Measurements from ENCODE around the gene ACSM6. TPM values are rescaled to one million over a fixed set of nuclear protein-coding genes. Genes with fewer than 3 reads are reported as not detected.

The ACSM6 gene, protein sequence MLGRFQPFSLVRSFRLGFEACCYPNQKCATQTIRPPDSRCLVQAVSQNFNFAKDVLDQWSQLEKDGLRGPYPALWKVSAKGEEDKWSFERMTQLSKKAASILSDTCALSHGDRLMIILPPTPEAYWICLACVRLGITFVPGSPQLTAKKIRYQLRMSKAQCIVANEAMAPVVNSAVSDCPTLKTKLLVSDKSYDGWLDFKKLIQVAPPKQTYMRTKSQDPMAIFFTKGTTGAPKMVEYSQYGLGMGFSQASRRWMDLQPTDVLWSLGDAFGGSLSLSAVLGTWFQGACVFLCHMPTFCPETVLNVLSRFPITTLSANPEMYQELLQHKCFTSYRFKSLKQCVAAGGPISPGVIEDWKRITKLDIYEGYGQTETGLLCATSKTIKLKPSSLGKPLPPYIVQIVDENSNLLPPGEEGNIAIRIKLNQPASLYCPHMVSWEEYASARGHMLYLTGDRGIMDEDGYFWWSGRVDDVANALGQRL
- total RNA-seq = not detected

DNA sequence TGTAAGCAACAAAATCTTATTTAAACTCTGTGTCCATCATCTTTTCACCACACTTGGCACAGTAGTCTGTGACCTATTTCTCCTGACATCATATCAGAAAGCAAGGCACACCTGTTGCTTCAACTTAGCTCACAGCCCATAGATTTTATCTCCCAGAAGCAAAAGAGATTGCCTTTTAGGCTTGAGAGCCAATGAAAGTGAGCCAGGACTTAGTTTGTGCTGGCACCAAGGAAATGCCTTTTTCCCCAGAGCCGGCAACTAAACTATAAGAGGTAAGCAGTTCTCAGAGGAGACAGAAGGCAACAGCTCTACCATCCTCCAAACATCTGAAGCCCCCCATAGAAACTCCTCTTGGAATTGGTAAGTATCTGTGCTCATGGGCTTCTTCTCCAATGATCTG lies at the start of gene ACSM6:
Gene ACSM6 (plus strand): TSS at position 295 of the 400 bp plus-strand sequence. CDS start 248 bp downstream, outside the sequence.
- TF ChIP-seq EP300 (IDR thresholded peaks at IDR 0.05) (no peak), POLR2A (IDR thresholded peaks at IDR 0.05) (no peak), CTCF (IDR thresholded peaks at IDR 0.05) (no peak)
- 80 to 81% methylated on average over 1 of the region's 1 CpG for WGBS, 2 donors
- Histone ChIP-seq H3K9me3 (peaks cover 0 to 3% (median 0%) of the 10 kb centered on the region in 4 donors), H3K36me3 (no peaks in the 10 kb centered on the region), H3K27ac (no peak within 1 kb of the TSS), H3K27me3 (no peaks in the 10 kb centered on the region), H3K4me1 (no peaks in the 10 kb centered on the region), H3K4me3 (no peak within 1 kb of the TSS)
- DNase-seq (ENCODE audit: low spot score in 2 of 2) = no peak

DNA sequence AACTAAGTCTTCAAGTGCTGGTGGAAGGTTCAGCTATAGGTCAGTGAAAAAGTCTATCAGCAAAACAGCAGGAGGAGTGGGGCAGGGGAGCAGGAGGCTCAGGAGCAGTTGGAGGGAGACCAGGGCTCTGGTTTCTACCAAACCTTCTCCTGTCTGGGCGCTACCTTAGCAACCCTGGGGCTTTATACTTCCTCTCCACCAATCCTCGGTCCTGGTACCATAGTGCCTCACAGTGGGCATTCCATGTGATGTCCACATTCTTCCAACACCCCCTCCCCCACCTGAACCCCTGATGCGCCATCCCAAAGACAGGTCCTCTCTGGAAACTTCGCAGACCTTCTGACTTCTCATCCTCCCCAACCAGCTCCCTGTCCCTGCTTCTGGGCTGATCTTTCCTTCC lies 25.3 kb upstream of the ACSM6 start:
- Histone ChIP-seq H3K27ac (no peak overlapping the region), H3K9me3 (peaks cover 0 to 13% (median 0%) of the 10 kb centered on the region in 4 donors), H3K36me3 (no peaks in the 10 kb centered on the region), H3K27me3 (no peaks in the 10 kb centered on the region), H3K4me1 (no peaks in the 10 kb centered on the region), H3K4me3 (no peak overlapping the region)
- no peak for DNase-seq (ENCODE audit: low spot score in 2 of 2)
- WGBS, 2 donors = 82 to 90% methylated on average over 4 of the region's 4 CpGs
- no peak for TF ChIP-seq CTCF (IDR thresholded peaks at IDR 0.05)
- TF ChIP-seq POLR2A (IDR thresholded peaks at IDR 0.05) = no peak
- TF ChIP-seq EP300 (IDR thresholded peaks at IDR 0.05) = no peak

DNA sequence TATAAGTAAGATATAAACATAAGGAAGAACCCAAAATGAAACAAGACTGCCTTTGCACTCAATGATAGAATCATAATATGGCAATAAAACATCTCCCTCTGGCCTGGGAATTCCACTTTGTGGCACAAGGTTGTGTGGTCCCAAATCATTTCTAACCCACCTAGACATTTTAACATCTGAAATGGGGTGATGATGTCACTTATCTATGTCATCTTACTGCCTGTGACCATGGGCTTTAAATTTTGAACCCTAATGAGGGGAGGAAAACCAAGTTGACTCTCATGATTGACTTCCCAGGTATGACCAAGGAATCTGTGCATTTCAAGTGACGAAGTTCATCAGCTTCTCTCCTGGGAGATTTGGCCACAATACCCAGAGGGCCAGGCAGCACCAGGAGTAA lies 24.5 kb upstream of the ACSM6 start:
- no peak for TF ChIP-seq CTCF (IDR thresholded peaks at IDR 0.05)
- no peak for TF ChIP-seq POLR2A (IDR thresholded peaks at IDR 0.05)
- no peak for TF ChIP-seq EP300 (IDR thresholded peaks at IDR 0.05)
- 71 to 84% methylated on average over 1 of the region's 1 CpG for WGBS, 2 donors

DNA sequence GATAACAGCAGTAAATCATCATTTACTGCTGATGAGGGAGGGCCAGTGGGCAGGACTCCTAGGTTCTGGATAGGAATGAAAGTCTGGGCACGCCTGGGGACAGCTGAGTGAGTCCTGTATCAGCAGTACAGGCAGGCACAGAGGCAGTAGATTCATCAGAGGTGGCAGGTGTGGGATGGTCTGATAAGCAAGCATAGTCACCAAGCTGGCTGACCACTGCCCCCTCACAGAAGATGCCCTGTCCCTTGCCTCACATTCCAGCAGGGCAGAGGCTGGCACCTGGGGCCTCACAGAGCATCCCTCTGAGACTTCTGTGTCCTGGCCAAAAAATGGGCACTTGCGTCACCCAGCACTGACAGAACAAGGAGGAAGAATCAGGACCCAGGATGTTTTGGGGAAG lies 23.2 kb upstream of the ACSM6 start:
- TF ChIP-seq POLR2A (IDR thresholded peaks at IDR 0.05) = no peak
- TF ChIP-seq CTCF (IDR thresholded peaks at IDR 0.05) = no peak
- TF ChIP-seq EP300 (IDR thresholded peaks at IDR 0.05) = no peak
- DNase-seq (ENCODE audit: low spot score in 2 of 2) = no peak
- H3K27ac ChIP-seq = no peak overlapping the region
- H3K4me1 ChIP-seq = no peaks in the 10 kb centered on the region
- no peaks in the 10 kb centered on the region for H3K27me3 ChIP-seq
- H3K9me3 ChIP-seq = peaks cover 0 to 11% (median 0%) of the 10 kb centered on the region in 4 donors
- no peak overlapping the region for H3K4me3 ChIP-seq
- H3K36me3 ChIP-seq = no peaks in the 10 kb centered on the region
- WGBS, 2 donors = 73 to 79% methylated on average over 2 of the region's 2 CpGs

More for the DNA sequence above, 24.5 kb upstream of the ACSM6 start:
- H3K4me3 ChIP-seq = no peak overlapping the region
- no peaks in the 10 kb centered on the region for H3K36me3 ChIP-seq
- H3K9me3 ChIP-seq = peaks cover 0 to 11% (median 0%) of the 10 kb centered on the region in 4 donors
- no peaks in the 10 kb centered on the region for H3K4me1 ChIP-seq
- no peaks in the 10 kb centered on the region for H3K27me3 ChIP-seq
- DNase-seq (ENCODE audit: low spot score in 2 of 2) = no peak
- no peak overlapping the region for H3K27ac ChIP-seq

GRCh38 chr10:95171336-95171735 lies 22.7 kb upstream of the ACSM6 start:
- TF ChIP-seq CTCF (IDR thresholded peaks at IDR 0.05) (no peak), EP300 (IDR thresholded peaks at IDR 0.05) (no peak), POLR2A (IDR thresholded peaks at IDR 0.05) (no peak)
- Histone ChIP-seq H3K27ac (no peak overlapping the region), H3K36me3 (no peaks in the 10 kb centered on the region), H3K4me1 (no peaks in the 10 kb centered on the region), H3K27me3 (no peaks in the 10 kb centered on the region), H3K4me3 (no peak overlapping the region), H3K9me3 (peaks cover 0 to 9% (median 0%) of the 10 kb centered on the region in 4 donors)
- DNase-seq (ENCODE audit: low spot score in 2 of 2) = no peak
- WGBS, 2 donors = 71 to 74% methylated on average over 3 of the region's 3 CpGs

All from tibial nerve (tissue), 4 donors.